ENCODE measurements around the gene EIF5. TPM values are rescaled to one million over a fixed set of nuclear protein-coding genes. Genes with fewer than 3 reads are reported as not detected.

Gene EIF5
- total and polyA plus RNA-seq, 2 of the 8 experiments (the other 6 are each of a cell fraction or from before 2014, with no cell fraction given) = 179 to 323 TPM

- no peak overlapping the region for H4K91ac ChIP-seq (replicated peaks; ENCODE audit: insufficient read length, low read length)
- H2AFZ ChIP-seq (ENCODE audit: low read length) = no peak overlapping the region
- H3K23ac ChIP-seq (ENCODE audit: insufficient read length) = no peak overlapping the region
- H4K8ac ChIP-seq (ENCODE audit: extremely low read depth, insufficient read depth, low read length) = no peak overlapping the region
- H4K20me1 ChIP-seq (replicated peaks in 1 of 2; ENCODE audit: control insufficient read depth in 1 of 2, insufficient read depth in 2 of 2, low read length in 2 of 2) = peaks cover 17 to 30% of the 10 kb centered on the region in 2 experiments
- DNase-seq (ENCODE audit: low read depth in 1 of 2, low spot score in 2 of 2) (no peak), FAIRE-seq (no peak)
- H3K27me3 ChIP-seq (replicated peaks in 1 of 4; ENCODE audit: control insufficient read depth in 3 of 4, extremely low read depth in 1 of 4, insufficient read depth in 3 of 4, low read length in 3 of 4) = no peaks in the 10 kb centered on the region
- no peak overlapping the region for H2BK12ac ChIP-seq (ENCODE audit: low read depth, low read length)
- no peak overlapping the region; the same call in 1 of the 2 replicates for H3K18ac ChIP-seq (ENCODE audit: extremely low read depth, low read length)
- H3K27ac ChIP-seq (ENCODE audit: low read depth, low read length) = no peak overlapping the region
- CTCF ChIA-PET (ENCODE audit: partially characterized antibody) = interaction anchor here (0.7 to 6.5 kb wide), 40 partner anchors 10 to 426 kb away, joined by 3 to 35 read pairs (median 3); no protein-coding TSS in a partner anchor
- H3K4me2 ChIP-seq (ENCODE audit: insufficient read depth in 1 of 2, low read depth in 2 of 2, low read length in 2 of 2) = peak overlapping the region in 1 of 2 experiments; percentile 7; a peak in 1 of 4 replicates
- POLR2A ChIA-PET (ENCODE audit: partially characterized antibody) = interaction anchor here (1.0 to 3.9 kb wide), 3 partner anchors 11 to 50 kb away, joined by 3 to 26 read pairs (median 6); no protein-coding TSS in a partner anchor
- H2BK15ac ChIP-seq (ENCODE audit: low read length) = no peak overlapping the region
- no peak overlapping the region for H2AK5ac ChIP-seq (ENCODE audit: low read depth, low read length)
- H3K79me1 ChIP-seq (ENCODE audit: low read depth, low read length) = peaks cover 7% of the 10 kb centered on the region
- peaks cover 0 to 6% (median 0%) of the 10 kb centered on the region in 4 experiments; a peak in 2 of 7 replicates for H3K4me1 ChIP-seq (replicated peaks in 1 of 4; ENCODE audit: control insufficient read depth in 3 of 4, insufficient read depth in 4 of 4, low read length in 3 of 4)
- WGBS, 2 experiments (ENCODE audit: extremely low coverage in 1 of 2, insufficient coverage in 1 of 2, insufficient read length in 1 of 2, insufficient replicate concordance in 2 of 2, low coverage in 1 of 2, low lambda C conversion rate in 2 of 2, missing lambda C conversion rate in 1 of 2) = 62% methylated on average over 9 of the region's 9 CpGs; no CpG with 5 or more reads in 1 of the 2 experiments
- no peaks in the 10 kb centered on the region for H3K23me2 ChIP-seq (ENCODE audit: low read depth, low read length)
- no peak overlapping the region for H2BK5ac ChIP-seq (ENCODE audit: low read depth, low read length)
- H3K79me2 ChIP-seq (ENCODE audit: control insufficient read depth in 1 of 2, insufficient read depth in 2 of 2, low read length in 2 of 2) = peaks cover 27 to 91% of the 10 kb centered on the region in 2 experiments
- H3K14ac ChIP-seq (ENCODE audit: insufficient read length) = no peak overlapping the region
- H4K5ac ChIP-seq (ENCODE audit: insufficient read length, low read depth, low read length) = no peak overlapping the region
- no peak overlapping the region for H2BK20ac ChIP-seq (ENCODE audit: low read length)
- no peak overlapping the region for H3K4me3 ChIP-seq (ENCODE audit: extremely low read depth in 1 of 4, insufficient read depth in 2 of 4, low read depth in 3 of 4, low read length in 4 of 4)
- no peaks in the 10 kb centered on the region for H3K9me3 ChIP-seq (ENCODE audit: insufficient read depth in 2 of 2, low read depth in 1 of 2, low read length in 1 of 2)
- H3K36me3 ChIP-seq (ENCODE audit: control insufficient read depth in 2 of 4, insufficient read depth in 4 of 4, low read length in 3 of 4) = no peaks in the 10 kb centered on the region
- no peak overlapping the region for H2BK120ac ChIP-seq (replicated peaks; ENCODE audit: low read depth, low read length)
- no peak overlapping the region for H3K56ac ChIP-seq (replicated peaks; ENCODE audit: insufficient read length, low read depth, low read length)
- H3K9ac ChIP-seq (replicated peaks in 1 of 4; ENCODE audit: extremely low read depth in 1 of 4, low read depth in 3 of 4, low read length in 3 of 4) = no peak overlapping the region
- no peak overlapping the region for H3K4ac ChIP-seq (replicated peaks; ENCODE audit: insufficient read length, low read depth, low read length)
- no peak for TF ChIP-seq SRF (IDR thresholded peaks at IDR 0.05; ENCODE audit: low read depth, low read length)
- peak in 1 of 2 experiments; percentile 19; a peak in 1 of 4 replicates for TF ChIP-seq RAD21 (IDR thresholded peaks at IDR 0.05 in 1 of 2, conservative IDR thresholded peaks at IDR 0.05 in 1 of 2; ENCODE audit: low read depth in 2 of 2, low read length in 2 of 2)
- no peak for TF ChIP-seq BACH1 (IDR thresholded peaks at IDR 0.05; ENCODE audit: low read length)
- TF ChIP-seq CTCF (IDR thresholded peaks at IDR 0.05; ENCODE audit: control extremely low read depth in 1 of 3, insufficient read depth in 1 of 3, low read depth in 1 of 3, low read length in 3 of 3) = peak in 2 of 3 experiments; percentile 34 to 59; a peak in 2 of 4 replicates
- TF ChIP-seq GABPA (IDR thresholded peaks at IDR 0.05; ENCODE audit: borderline replicate concordance, insufficient read depth, low read length) = no peak
These were observed 59.9 kb downstream of the EIF5 start for GRCh38 chr14:103393676-103394626.
